Tibial artery (tissue), 4 donors: ENCODE data around the gene PDZRN4.

Experiments used
- DNase-seq, 2 donors: peaks; one replicate each; pipeline ENCODE4 v3.0.0-alpha.2; 2019
- H3K27ac ChIP-seq, 2 donors: fragments of 200-600 bp; sonication (generic) in 1 of 2; 1 replicate in 1 of 2; 2 replicates in 1 of 2; pipeline ENCODE4 v1.5.1; 2018 to 2019; ENCODE audit warnings: mild to moderate bottlenecking in 1 of 2
- H3K27me3 ChIP-seq, 2 donors: fragments of 200-600 bp; sonication (generic) in 1 of 2; one replicate each; pipeline versions ENCODE4 v1.5.1 to v1.6.0; 2016 to 2019
- H3K36me3 ChIP-seq, 3 donors: fragments of 200-600 bp; sonication (generic) in 2 of 3; one replicate each; pipeline ENCODE4 v1.5.1; 2016 to 2019; ENCODE audit warnings: mild to moderate bottlenecking in 2 of 3
- H3K4me1 ChIP-seq, 4 donors: fragments of 200-600 bp; sonication (generic) in 2 of 4; 1 replicate in 3 of 4; 2 replicates in 1 of 4; pipeline ENCODE4 v1.5.1; 2016 to 2019
- H3K4me3 ChIP-seq, 2 donors: fragments of 200-600 bp; sonication (generic) in 1 of 2; 1 replicate in 1 of 2; 2 replicates in 1 of 2; pipeline ENCODE4 v1.5.1; 2018 to 2019; ENCODE audit warnings: mild to moderate bottlenecking in 2 of 2
- H3K9me3 ChIP-seq, 3 donors: fragments of 200-600 bp; sonication (generic) in 1 of 3; one replicate each; pipeline ENCODE4 v1.5.1; 2016 to 2019
- intact Hi-C: fragments of 100-400 bp; cut with DNase I; formaldehyde crosslinking; loops from one replicate; pipeline ENCODE4 v1.15.0; 2023; ENCODE audit warnings: low total_unique reads
- TF ChIP-seq, protein P1 (sequence below), 2 experiments: fragments of 200-600 bp in 1 of 2; fragments of 450-650 bp in 1 of 2; IDR thresholded peaks; one replicate each; pipeline ENCODE4 v1.5.1; 2017 to 2019; ENCODE audit warnings: antibody characterized with exemption in 2 of 2, mild to moderate bottlenecking in 1 of 2, moderate library complexity in 1 of 2

PDZRN4 gene

DNA sequence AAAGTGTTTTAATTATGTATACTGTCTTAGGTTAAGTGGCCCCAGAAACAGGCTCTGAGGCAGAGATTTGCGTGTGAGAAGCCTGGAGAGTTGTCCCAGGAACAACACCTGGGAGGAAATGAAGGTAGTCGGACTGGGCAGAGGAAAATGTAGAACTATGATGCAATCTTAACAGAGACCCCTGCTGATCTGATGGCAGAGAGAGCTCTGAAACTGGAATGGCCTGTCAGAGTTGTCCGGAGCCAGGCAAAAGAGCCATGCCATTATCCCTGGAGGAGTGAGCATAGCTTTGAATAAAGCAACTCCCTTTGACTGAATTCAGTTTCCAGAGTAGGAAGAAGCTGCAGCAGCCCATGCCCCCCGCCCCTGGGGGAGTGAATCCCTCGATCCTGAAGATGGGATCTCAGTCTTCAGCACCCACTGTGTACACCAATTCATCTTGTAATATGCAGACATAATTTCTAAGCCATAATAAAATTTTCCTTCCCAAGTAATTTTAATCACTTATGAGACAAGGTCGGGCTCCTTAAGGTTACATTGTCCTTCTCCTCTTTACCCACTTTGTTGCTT, 264.8 kb downstream of the PDZRN4 start:
- Histone ChIP-seq H3K36me3 (no peaks in the 10 kb centered on the region), H3K27me3 (no peaks in the 10 kb centered on the region), H3K9me3 (no peaks in the 10 kb centered on the region), H3K27ac (no peak overlapping the region), H3K4me1 (peaks cover 0 to 2% (median 0%) of the 10 kb centered on the region in 4 donors), H3K4me3 (no peak overlapping the region)
- TF ChIP-seq, protein P1, sequence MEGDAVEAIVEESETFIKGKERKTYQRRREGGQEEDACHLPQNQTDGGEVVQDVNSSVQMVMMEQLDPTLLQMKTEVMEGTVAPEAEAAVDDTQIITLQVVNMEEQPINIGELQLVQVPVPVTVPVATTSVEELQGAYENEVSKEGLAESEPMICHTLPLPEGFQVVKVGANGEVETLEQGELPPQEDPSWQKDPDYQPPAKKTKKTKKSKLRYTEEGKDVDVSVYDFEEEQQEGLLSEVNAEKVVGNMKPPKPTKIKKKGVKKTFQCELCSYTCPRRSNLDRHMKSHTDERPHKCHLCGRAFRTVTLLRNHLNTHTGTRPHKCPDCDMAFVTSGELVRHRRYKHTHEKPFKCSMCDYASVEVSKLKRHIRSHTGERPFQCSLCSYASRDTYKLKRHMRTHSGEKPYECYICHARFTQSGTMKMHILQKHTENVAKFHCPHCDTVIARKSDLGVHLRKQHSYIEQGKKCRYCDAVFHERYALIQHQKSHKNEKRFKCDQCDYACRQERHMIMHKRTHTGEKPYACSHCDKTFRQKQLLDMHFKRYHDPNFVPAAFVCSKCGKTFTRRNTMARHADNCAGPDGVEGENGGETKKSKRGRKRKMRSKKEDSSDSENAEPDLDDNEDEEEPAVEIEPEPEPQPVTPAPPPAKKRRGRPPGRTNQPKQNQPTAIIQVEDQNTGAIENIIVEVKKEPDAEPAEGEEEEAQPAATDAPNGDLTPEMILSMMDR (IDR thresholded peaks at IDR 0.05), result no peak
- intact Hi-C loops, result no loop called here
- DNase-seq, result no peak

DNA sequence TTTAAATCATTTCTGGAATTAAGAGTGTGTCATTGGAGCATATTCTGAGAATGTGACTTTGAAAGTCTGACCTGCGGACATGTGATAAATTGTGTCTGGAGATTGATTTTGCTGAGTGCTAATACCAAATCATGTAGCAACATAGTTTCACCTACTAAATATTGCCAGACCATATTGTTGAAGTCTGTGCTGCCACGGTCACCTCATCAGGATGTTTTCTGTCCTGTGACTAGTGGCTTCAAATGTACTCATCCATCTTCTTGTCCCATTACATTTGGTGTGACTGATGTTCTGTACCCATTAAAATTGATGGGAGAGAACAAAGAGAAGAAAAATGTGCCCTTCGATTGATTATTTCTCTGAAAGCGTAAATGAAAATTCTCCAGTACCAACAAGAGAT, 265.3 kb downstream of the PDZRN4 start:
- Histone ChIP-seq H3K36me3 (no peaks in the 10 kb centered on the region), H3K27me3 (no peaks in the 10 kb centered on the region), H3K27ac (no peak overlapping the region), H3K4me1 (peaks cover 0 to 7% (median 0%) of the 10 kb centered on the region in 4 donors), H3K4me3 (no peak overlapping the region), H3K9me3 (no peaks in the 10 kb centered on the region)
- TF ChIP-seq, protein P1 (IDR thresholded peaks at IDR 0.05), result no peak
- intact Hi-C loops, result no loop called here
- DNase-seq, result no peak

DNA sequence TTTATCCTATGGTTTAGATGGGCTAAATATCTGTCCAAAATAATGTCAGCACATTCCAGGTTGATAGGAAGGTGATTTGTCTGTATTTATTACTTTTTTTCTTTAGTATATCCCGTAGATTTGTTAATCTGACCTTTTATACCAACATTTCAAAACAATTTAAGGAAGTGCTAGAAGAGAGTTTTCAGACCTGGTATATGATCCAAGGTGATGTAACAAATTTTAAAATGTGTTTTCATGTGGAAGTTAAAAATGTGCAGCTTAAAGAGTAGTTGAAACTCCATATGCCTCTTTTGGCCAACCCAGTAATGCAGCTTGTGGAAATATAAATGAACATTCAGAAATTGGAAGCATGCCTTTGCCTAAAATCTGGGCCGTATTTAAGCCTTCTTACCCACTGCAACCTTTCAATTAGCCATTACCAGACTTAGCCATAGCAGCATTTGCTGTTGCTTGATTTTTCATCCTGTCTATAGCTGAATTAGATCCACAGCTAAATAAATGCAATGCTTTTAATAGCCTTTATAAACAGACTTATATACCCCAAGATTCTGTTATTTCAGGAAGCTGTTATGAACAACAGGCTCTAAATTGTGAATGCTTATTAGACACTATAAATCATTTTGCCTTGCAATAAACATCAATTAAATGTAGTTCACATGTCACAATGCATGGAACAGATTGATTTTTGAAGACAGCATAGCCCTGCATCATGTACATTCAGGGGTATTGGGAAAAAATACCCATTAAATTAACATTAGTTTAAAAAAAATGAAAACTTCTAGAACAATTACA, 271.2 kb downstream of the PDZRN4 start:
- Histone ChIP-seq H3K4me3 (no peak overlapping the region), H3K27ac (no peak overlapping the region), H3K9me3 (no peaks in the 10 kb centered on the region), H3K36me3 (no peaks in the 10 kb centered on the region), H3K4me1 (peaks cover 0 to 15% (median 0%) of the 10 kb centered on the region in 4 donors), H3K27me3 (no peaks in the 10 kb centered on the region)
- TF ChIP-seq, protein P1 (IDR thresholded peaks at IDR 0.05), result no peak
- no peak for DNase-seq
- intact Hi-C loops, result no loop called here

DNA sequence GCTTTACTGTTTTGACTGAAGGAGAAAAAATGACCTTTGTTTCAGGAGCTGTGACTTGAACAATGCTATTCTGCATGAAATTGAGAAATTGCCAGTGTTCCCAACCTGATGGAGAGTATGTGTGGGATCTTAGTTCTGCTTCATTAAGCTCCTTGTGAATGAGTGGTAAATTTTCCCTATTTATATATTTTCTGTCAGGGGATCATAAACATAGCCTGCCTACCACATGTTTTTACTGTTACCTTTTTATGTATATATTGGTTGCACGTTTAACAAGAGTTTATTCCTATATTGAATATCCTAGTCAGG, 271.7 kb downstream of the PDZRN4 start:
- DNase-seq, result no peak
- Histone ChIP-seq H3K27ac (no peak overlapping the region), H3K27me3 (no peaks in the 10 kb centered on the region), H3K4me3 (no peak overlapping the region), H3K9me3 (no peaks in the 10 kb centered on the region), H3K36me3 (no peaks in the 10 kb centered on the region), H3K4me1 (peaks cover 0 to 15% (median under 1%) of the 10 kb centered on the region in 4 donors)
- intact Hi-C loops, result no loop called here
- TF ChIP-seq, protein P1 (IDR thresholded peaks at IDR 0.05), result no peak

DNA sequence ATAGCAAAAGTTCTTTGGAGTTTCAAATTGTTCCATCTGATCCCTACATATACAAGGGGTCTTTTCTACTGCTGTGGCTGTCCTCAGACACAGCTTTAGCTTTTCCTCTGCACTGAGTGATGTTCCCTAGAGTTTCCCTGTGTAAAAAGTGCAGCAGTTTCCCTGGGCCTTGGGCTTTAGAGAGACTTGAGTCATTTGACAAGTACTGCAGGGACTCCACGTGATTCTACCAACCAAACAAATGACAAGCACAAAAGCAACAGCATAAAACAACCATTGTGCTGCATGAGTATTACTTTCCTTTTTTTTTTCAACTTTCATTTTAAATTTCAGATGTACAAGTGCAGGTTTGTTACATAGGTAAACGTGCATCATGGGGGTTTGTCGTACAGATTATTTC, 272.8 kb downstream of the PDZRN4 start:
- Histone ChIP-seq H3K27me3 (no peaks in the 10 kb centered on the region), H3K4me3 (no peak overlapping the region), H3K4me1 (peaks cover 0 to 24% (median 4%) of the 10 kb centered on the region in 4 donors), H3K27ac (no peak overlapping the region), H3K9me3 (no peaks in the 10 kb centered on the region), H3K36me3 (no peaks in the 10 kb centered on the region)
- intact Hi-C loops, result no loop called here
- TF ChIP-seq, protein P1 (IDR thresholded peaks at IDR 0.05), result no peak
- no peak for DNase-seq
